Measurements from ENCODE around the gene IL6. TPM values are rescaled to one million over a fixed set of nuclear protein-coding genes. Genes with fewer than 3 reads are reported as not detected.
"Not testable (repeated sequence)": the region's sequence is repeated elsewhere in the genome, so short reads cannot be mapped to it uniquely, and the experiment has no call there.

The IL6 gene
- polyA plus RNA-seq, 2 donors, result 0.22 to 0.44 TPM

DNA sequence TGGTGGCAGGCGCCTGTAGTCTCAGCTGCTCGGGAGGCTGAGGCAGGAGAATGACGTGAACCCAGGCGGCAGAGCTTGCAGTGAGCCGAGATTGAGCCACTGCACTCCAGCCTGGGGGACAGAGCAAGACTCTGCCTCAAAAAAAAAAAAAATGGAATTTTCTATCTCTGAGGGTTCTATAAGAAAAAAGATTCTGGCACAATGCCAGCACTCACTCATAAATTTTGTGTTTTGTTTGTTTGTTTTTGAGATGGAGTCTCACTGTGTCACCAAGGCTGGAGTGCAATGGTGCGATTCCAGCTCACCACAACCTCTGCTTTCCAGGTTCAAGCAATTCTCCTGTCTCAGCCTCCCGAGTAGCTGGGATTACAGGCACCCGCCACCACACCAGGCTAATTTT is 38.1 kb upstream of the IL6 start:
- H3K4me3 ChIP-seq (ENCODE audit: low read depth in 1 of 2, low read length in 2 of 2); H3K4me1 ChIP-seq (ENCODE audit: control insufficient read depth in 2 of 2, insufficient read depth in 2 of 2, low read length in 1 of 2); H3K9me3 ChIP-seq (ENCODE audit: control insufficient read depth in 2 of 2, insufficient read depth in 1 of 2, low read depth in 1 of 2, low read length in 1 of 2); H3K36me3 ChIP-seq (ENCODE audit: control insufficient read depth in 2 of 2, insufficient read depth in 2 of 2, low read length in 1 of 2); H3K27me3 ChIP-seq (ENCODE audit: control insufficient read depth in 1 of 2, insufficient read depth in 2 of 2, low read length in 2 of 2); H3K27ac ChIP-seq (ENCODE audit: low read depth in 2 of 2, low read length in 1 of 2): not testable (repeated sequence)
- 93 to 96% methylated on average over 8 of the region's 8 CpGs for WGBS, 2 donors

DNA sequence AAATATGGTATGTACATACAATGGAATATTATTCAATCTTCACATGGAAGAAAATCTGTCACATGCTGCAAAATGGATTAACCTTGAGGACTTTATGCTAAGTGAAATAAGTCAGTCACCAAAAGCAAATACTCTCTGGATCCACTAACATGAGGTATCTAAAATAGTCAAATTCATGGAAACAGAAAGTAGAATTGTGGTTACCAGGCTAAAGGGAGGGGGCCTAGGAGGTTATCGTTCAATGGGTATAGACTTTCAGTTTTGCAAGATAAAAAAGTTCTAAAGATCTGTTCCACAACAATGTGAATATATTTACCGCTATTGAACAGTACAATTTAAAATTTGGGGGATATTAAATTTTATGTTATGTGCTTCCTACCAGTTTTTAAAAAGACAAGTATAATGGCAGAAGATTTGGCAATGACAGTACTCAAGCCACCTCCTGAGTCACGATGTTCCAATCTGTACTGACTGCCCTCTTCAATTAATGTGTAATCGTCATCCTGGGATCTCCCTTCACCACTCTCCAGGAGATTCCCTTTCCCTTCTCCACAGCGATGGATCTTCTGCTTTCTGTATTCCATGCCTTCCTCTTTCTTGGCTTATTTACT is 32.3 kb upstream of the IL6 start:
- Histone ChIP-seq H3K4me1 (ENCODE audit: control insufficient read depth in 2 of 2, insufficient read depth in 2 of 2, low read length in 1 of 2) (no peaks in the 10 kb centered on the region), H3K4me3 (ENCODE audit: low read depth in 1 of 2, low read length in 2 of 2) (no peak overlapping the region), H3K9me3 (ENCODE audit: control insufficient read depth in 2 of 2, insufficient read depth in 1 of 2, low read depth in 1 of 2, low read length in 1 of 2) (no peaks in the 10 kb centered on the region), H3K36me3 (ENCODE audit: control insufficient read depth in 2 of 2, insufficient read depth in 2 of 2, low read length in 1 of 2) (no peaks in the 10 kb centered on the region), H3K27me3 (ENCODE audit: control insufficient read depth in 1 of 2, insufficient read depth in 2 of 2, low read length in 2 of 2) (no peaks in the 10 kb centered on the region), H3K27ac (ENCODE audit: low read depth in 2 of 2, low read length in 1 of 2) (no peak overlapping the region)
- WGBS, 2 donors, result 83 to 84% methylated on average over 5 of the region's 5 CpGs

DNA sequence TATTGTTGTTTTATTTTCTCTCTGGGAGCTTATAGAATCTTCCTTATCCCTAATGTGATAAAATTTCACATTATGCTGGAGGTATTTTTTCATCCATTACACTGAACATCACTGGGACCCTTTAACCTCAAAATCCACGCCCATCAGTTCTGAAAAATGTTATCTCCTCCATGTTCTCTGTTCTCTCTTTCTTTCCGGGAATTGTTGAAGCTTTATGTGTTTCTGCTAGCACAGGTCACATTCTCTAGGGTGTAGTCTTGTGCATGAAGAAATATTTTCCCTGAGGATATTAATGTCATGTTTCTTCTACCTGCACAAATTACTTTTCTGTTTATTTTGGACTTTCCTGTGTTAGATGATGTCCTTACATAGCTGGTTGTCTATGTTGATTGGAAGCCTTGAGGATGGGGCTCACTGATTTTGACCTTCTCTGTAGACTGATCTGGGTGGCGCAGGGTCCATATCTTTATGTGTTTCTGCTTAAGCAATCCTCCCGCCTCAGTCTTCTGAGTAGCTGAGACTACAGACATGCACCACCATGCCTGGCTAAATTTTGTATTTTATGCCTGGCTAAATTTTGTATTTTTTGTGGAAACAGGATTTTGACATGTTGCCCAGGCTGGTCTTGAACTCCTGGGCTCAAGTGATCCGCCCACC is 31.4 kb upstream of the IL6 start:
- H3K9me3 ChIP-seq (ENCODE audit: control insufficient read depth in 2 of 2, insufficient read depth in 1 of 2, low read depth in 1 of 2, low read length in 1 of 2), result no peaks in the 10 kb centered on the region
- no peaks in the 10 kb centered on the region for H3K27me3 ChIP-seq (ENCODE audit: control insufficient read depth in 1 of 2, insufficient read depth in 2 of 2, low read length in 2 of 2)
- no peak overlapping the region for H3K27ac ChIP-seq (ENCODE audit: low read depth in 2 of 2, low read length in 1 of 2)
- H3K36me3 ChIP-seq (ENCODE audit: control insufficient read depth in 2 of 2, insufficient read depth in 2 of 2, low read length in 1 of 2), result no peaks in the 10 kb centered on the region
- no peaks in the 10 kb centered on the region for H3K4me1 ChIP-seq (ENCODE audit: control insufficient read depth in 2 of 2, insufficient read depth in 2 of 2, low read length in 1 of 2)
- WGBS, 2 donors, result 87 to 96% methylated on average over 5 of the region's 5 CpGs
- H3K4me3 ChIP-seq (ENCODE audit: low read depth in 1 of 2, low read length in 2 of 2), result no peak overlapping the region

DNA sequence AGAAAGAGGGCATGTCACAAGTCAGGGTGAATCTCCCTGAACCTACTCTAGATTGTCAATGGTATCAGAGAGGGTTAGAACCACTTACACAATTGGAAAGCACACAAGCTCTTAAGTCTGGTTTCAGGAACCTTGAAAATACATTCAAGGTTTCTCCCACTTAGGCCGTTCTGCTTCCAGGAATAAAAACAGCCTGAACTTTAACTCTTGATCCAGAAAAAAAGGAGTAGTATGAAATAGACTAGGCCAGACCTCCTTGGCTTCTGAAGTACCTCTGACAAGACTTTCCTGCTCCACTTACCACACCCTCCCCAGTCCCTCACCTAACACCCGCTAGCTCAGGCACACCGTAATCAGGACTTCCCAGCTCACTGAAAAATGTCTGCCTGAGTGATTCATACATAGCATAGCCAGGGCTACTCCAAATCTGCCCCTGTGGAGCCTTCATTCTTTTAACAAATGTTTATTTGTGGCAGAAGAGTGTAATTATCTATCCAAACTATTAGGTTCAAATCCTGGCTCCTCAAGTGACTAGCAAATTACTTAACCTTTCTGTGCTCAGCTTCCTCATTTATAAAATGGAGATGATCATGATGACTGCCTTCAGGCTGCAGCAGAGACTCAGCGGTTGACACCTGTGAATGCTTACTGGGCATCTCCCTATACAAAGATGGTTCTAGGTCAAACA is 30.3 kb upstream of the IL6 start:
- Histone ChIP-seq H3K9me3 (ENCODE audit: control insufficient read depth in 2 of 2, insufficient read depth in 1 of 2, low read depth in 1 of 2, low read length in 1 of 2) (no peaks in the 10 kb centered on the region), H3K27ac (ENCODE audit: low read depth in 2 of 2, low read length in 1 of 2) (no peak overlapping the region), H3K4me1 (ENCODE audit: control insufficient read depth in 2 of 2, insufficient read depth in 2 of 2, low read length in 1 of 2) (no peaks in the 10 kb centered on the region), H3K4me3 (ENCODE audit: low read depth in 1 of 2, low read length in 2 of 2) (no peak overlapping the region), H3K36me3 (ENCODE audit: control insufficient read depth in 2 of 2, insufficient read depth in 2 of 2, low read length in 1 of 2) (no peaks in the 10 kb centered on the region), H3K27me3 (ENCODE audit: control insufficient read depth in 1 of 2, insufficient read depth in 2 of 2, low read length in 2 of 2) (no peaks in the 10 kb centered on the region)
- 64 to 80% methylated on average over 4 of the region's 4 CpGs for WGBS, 2 donors

DNA sequence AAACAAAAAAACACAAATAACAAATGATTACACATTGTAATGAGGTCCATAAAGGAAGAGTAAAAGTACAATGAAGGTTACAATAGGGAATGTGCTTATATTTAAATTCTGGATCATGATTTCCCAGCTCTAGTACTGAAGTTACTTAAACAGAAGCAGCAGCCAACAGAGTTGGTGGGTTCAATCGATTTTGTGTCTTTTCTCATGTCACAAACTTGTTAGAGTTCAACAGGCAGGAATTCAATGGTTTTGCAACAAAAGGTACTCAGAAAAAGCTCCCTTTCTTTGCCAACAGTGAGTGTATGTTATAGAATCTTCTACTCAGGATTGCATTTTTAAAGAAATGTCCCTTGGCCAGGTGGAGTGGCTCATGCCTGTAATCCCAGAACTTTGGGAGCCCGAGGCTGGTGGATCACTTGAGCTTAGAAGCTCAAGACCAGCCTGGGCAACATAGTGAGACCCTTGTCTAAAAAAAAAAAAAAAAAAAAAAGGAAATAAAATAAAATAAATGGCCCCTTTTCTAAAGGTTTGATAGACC is 29.6 kb upstream of the IL6 start:
- Histone ChIP-seq H3K27ac (ENCODE audit: low read depth in 2 of 2, low read length in 1 of 2) (no peak overlapping the region), H3K4me1 (ENCODE audit: control insufficient read depth in 2 of 2, insufficient read depth in 2 of 2, low read length in 1 of 2) (no peaks in the 10 kb centered on the region), H3K36me3 (ENCODE audit: control insufficient read depth in 2 of 2, insufficient read depth in 2 of 2, low read length in 1 of 2) (no peaks in the 10 kb centered on the region), H3K27me3 (ENCODE audit: control insufficient read depth in 1 of 2, insufficient read depth in 2 of 2, low read length in 2 of 2) (no peaks in the 10 kb centered on the region), H3K4me3 (ENCODE audit: low read depth in 1 of 2, low read length in 2 of 2) (no peak overlapping the region), H3K9me3 (ENCODE audit: control insufficient read depth in 2 of 2, insufficient read depth in 1 of 2, low read depth in 1 of 2, low read length in 1 of 2) (no peaks in the 10 kb centered on the region)
- WGBS, 2 donors, result 58 to 66% methylated on average over 2 of the region's 2 CpGs

DNA sequence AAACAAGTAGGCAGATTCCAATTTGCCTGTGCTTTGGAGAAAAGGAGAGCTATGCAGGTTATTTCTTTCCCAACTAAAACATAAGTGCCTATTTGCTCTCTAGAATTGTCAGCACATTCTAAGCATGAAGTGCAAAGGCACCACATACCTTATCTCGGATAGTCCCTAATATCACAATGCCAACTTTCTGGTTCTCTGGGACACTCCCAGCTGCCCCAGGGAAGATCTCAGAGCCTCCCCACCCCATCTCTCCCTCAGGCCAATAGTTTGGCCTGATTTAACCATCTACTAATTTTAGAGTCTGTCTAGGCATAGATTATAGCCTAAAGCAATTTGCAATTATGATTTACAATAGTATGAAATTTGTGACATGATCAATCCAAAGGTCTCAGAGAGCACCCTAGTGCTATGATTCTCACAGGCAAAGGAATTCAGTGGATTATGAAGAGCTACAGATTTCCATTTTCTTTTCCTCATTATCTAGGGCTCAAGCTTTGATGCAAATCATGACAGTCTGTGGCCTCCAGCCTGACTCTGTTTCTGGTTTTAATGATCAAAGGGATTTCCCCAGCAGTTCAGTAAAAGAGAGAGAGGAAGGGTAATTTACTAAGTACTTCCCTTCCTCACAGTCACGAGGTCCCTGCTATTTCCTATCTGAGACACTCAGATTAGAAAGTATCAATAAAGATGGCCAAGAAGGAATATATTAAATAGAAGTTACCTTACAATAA is 29.0 kb upstream of the IL6 start:
- H3K27me3 ChIP-seq (ENCODE audit: control insufficient read depth in 1 of 2, insufficient read depth in 2 of 2, low read length in 2 of 2), result no peaks in the 10 kb centered on the region
- no peaks in the 10 kb centered on the region for H3K36me3 ChIP-seq (ENCODE audit: control insufficient read depth in 2 of 2, insufficient read depth in 2 of 2, low read length in 1 of 2)
- H3K9me3 ChIP-seq (ENCODE audit: control insufficient read depth in 2 of 2, insufficient read depth in 1 of 2, low read depth in 1 of 2, low read length in 1 of 2), result no peaks in the 10 kb centered on the region
- no peaks in the 10 kb centered on the region for H3K4me1 ChIP-seq (ENCODE audit: control insufficient read depth in 2 of 2, insufficient read depth in 2 of 2, low read length in 1 of 2)
- WGBS, 2 donors, result 43 to 46% methylated on average over 2 of the region's 2 CpGs
- no peak overlapping the region for H3K4me3 ChIP-seq (ENCODE audit: low read depth in 1 of 2, low read length in 2 of 2)
- no peak overlapping the region for H3K27ac ChIP-seq (ENCODE audit: low read depth in 2 of 2, low read length in 1 of 2)

DNA sequence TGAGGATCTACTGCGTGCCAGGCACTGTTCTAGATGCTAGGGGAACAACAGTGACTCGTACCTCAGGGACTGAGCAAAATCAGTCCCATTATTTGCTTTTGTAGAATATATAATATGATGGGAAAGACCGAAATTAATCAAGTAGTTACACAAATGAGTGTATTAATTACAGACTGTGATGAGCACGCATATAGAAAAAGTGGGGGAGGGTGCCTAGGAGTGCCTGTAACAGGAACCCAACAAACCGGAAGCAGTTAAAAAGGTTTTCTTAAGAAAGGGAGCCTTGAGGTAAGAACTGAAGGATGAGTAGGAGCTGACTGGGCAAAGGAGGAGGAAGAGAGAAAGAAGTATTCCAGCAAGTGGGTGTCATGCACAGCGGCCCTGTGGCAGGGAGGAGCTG is 28.2 kb upstream of the IL6 start:
- no peaks in the 10 kb centered on the region for H3K36me3 ChIP-seq (ENCODE audit: control insufficient read depth in 2 of 2, insufficient read depth in 2 of 2, low read length in 1 of 2)
- H3K27me3 ChIP-seq (ENCODE audit: control insufficient read depth in 1 of 2, insufficient read depth in 2 of 2, low read length in 2 of 2), result no peaks in the 10 kb centered on the region
- H3K27ac ChIP-seq (ENCODE audit: low read depth in 2 of 2, low read length in 1 of 2), result no peak overlapping the region
- WGBS, 2 donors, result 71 to 80% methylated on average over 6 of the region's 6 CpGs
- H3K4me1 ChIP-seq (ENCODE audit: control insufficient read depth in 2 of 2, insufficient read depth in 2 of 2, low read length in 1 of 2), result no peaks in the 10 kb centered on the region
- H3K9me3 ChIP-seq (ENCODE audit: control insufficient read depth in 2 of 2, insufficient read depth in 1 of 2, low read depth in 1 of 2, low read length in 1 of 2), result no peaks in the 10 kb centered on the region
- H3K4me3 ChIP-seq (ENCODE audit: low read depth in 1 of 2, low read length in 2 of 2), result no peak overlapping the region

DNA sequence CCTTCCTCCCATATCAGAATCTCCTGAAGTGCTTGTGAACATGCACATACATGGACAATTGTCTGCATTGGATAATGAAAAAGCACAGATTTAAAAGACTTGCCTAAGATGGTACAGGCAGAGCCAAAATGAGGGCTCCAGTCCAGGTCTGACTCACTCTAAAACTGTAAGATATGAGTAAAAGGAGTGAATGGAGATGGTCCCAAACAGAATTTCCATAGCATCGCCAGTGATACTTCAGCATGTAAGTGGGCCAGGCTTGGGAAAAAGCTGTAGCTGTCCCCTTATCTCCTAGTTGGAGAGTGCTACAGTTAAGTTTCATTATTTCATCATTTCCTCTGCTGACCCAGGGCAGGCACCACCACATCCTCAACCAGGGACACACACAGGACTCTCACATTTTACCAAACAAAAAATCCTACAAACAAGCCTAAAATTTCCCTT is 26.4 kb upstream of the IL6 start:
- H3K4me1 ChIP-seq (ENCODE audit: control insufficient read depth in 2 of 2, insufficient read depth in 2 of 2, low read length in 1 of 2), result no peaks in the 10 kb centered on the region
- no peaks in the 10 kb centered on the region for H3K9me3 ChIP-seq (ENCODE audit: control insufficient read depth in 2 of 2, insufficient read depth in 1 of 2, low read depth in 1 of 2, low read length in 1 of 2)
- 59 to 67% methylated on average over 1 of the region's 1 CpG for WGBS, 2 donors
- H3K27ac ChIP-seq (ENCODE audit: low read depth in 2 of 2, low read length in 1 of 2), result no peak overlapping the region
- H3K4me3 ChIP-seq (ENCODE audit: low read depth in 1 of 2, low read length in 2 of 2), result no peak overlapping the region
- no peaks in the 10 kb centered on the region for H3K36me3 ChIP-seq (ENCODE audit: control insufficient read depth in 2 of 2, insufficient read depth in 2 of 2, low read length in 1 of 2)
- H3K27me3 ChIP-seq (ENCODE audit: control insufficient read depth in 1 of 2, insufficient read depth in 2 of 2, low read length in 2 of 2), result no peaks in the 10 kb centered on the region

DNA sequence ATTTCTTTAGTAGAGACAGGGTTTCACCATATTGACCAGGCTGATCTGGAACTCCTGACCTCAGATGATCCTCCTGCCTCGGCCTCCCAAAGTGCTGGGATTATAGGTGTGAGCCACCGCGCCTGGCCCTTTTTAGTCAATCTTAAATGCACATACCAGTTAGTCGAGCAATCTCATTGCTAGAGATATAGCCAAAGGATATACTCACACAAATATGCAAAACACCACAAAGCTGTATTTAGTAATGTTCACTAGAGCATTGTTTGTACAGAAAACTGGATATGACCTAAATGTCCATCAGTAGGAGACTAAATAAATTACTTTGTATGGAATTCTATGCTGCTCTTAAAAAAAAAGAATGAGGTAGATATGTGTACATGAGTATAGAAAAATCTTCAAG is 24.5 kb upstream of the IL6 start:
- no peaks in the 10 kb centered on the region for H3K36me3 ChIP-seq (ENCODE audit: control insufficient read depth in 2 of 2, insufficient read depth in 2 of 2, low read length in 1 of 2)
- H3K9me3 ChIP-seq (ENCODE audit: control insufficient read depth in 2 of 2, insufficient read depth in 1 of 2, low read depth in 1 of 2, low read length in 1 of 2), result no peaks in the 10 kb centered on the region
- no peaks in the 10 kb centered on the region for H3K4me1 ChIP-seq (ENCODE audit: control insufficient read depth in 2 of 2, insufficient read depth in 2 of 2, low read length in 1 of 2)
- H3K27me3 ChIP-seq (ENCODE audit: control insufficient read depth in 1 of 2, insufficient read depth in 2 of 2, low read length in 2 of 2), result no peaks in the 10 kb centered on the region
- 87 to 90% methylated on average over 4 of the region's 4 CpGs for WGBS, 2 donors
- H3K4me3 ChIP-seq (ENCODE audit: low read depth in 1 of 2, low read length in 2 of 2), result no peak overlapping the region
- no peak overlapping the region for H3K27ac ChIP-seq (ENCODE audit: low read depth in 2 of 2, low read length in 1 of 2)
